Prostate gland (tissue), 2 donors: Measurements from ENCODE around the gene TPGS1.

Source experiments
- CTCF ChIP-seq, 4 experiments: fragments of 200-600 bp in 2 of 4; fragments of 450-650 bp in 2 of 4; sonication (generic) in 2 of 4; IDR thresholded peaks; 1 replicate in 3 of 4; 2 replicates in 1 of 4; pipeline ENCODE4 v1.5.1; 2016 to 2019; ENCODE audit warnings: antibody characterized with exemption in 4 of 4, mild to moderate bottlenecking in 2 of 4, moderate library complexity in 2 of 4
- POLR2A ChIP-seq: fragments of 450-650 bp; IDR thresholded peaks from one replicate; pipeline ENCODE4 v1.6.1; 2016; ENCODE audit warnings: antibody characterized with exemption, mild to moderate bottlenecking
- POLR2AphosphoS5 ChIP-seq: sonication (generic); formaldehyde crosslinking; IDR thresholded peaks from one replicate; pipeline ENCODE4 v1.6.1; 2017; ENCODE audit warnings: antibody characterized with exemption

- no peak for TF ChIP-seq POLR2A
- no peak for TF ChIP-seq CTCF (IDR thresholded peaks at IDR 0.05)
- TF ChIP-seq POLR2AphosphoS5: no peak
These were observed 17.7 kb upstream of the TPGS1 start for GRCh38 chr19:489418-490196.
